GM21447 (cell line): ENCODE data around the gene DMD.
"Not testable (repeated sequence)": the region's sequence is repeated elsewhere in the genome, so short reads cannot be mapped to it uniquely, and the experiment has no call there.

ENCODE experiments used
- ATAC-seq: cut with Tn5 transposase; IDR thresholded peaks from one replicate; pipeline ENCODE4 v1.9.1; 2021; ENCODE audit not compliant: unreplicated experiment

DMD gene

GRCh38 chrX:31653422-31653821 lies 1557.9 kb downstream of the DMD start:
- ATAC-seq = no peak

- ATAC-seq = no peak
Observed at GRCh38 chrX:31652650-31653049, 1558.7 kb downstream of the DMD start.

DNA sequence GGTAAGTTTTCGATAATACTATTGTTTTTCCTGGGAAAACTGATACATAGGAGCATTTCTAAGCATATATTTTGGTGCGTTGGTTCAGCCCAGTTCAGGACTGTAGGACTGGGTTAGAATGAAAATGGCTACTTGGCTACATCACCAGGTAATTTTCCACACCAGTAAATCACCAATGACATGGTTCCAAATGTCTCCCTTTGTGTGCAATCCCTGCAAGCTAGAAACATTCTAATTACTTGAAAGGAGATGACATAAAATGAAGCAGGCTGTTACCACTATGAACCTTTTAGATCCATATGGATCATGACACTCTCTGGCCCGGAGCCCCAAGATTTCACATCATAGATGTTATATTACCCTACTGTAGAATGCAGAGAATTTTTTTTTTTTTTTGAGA lies 1562.1 kb downstream of the DMD start:
- no peak for ATAC-seq

DNA sequence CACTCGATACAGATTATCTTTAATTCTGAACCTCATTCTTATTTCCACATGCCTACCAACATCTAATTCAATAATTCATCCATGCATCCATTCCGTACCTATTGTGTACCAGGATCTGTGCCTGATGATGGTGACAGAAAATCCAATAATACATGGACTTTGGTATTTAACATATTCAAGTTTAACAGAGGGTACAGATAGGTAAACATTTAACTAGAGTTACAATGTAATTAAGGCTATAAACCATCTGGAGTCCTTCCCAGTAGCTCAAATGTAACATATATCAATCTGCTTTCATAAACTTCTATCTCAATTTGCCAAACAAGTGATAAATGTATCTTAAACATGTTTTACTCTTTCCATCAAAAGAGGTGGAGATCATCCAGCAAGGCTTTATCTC lies 1578.0 kb downstream of the DMD start:
- no peak for ATAC-seq

DNA sequence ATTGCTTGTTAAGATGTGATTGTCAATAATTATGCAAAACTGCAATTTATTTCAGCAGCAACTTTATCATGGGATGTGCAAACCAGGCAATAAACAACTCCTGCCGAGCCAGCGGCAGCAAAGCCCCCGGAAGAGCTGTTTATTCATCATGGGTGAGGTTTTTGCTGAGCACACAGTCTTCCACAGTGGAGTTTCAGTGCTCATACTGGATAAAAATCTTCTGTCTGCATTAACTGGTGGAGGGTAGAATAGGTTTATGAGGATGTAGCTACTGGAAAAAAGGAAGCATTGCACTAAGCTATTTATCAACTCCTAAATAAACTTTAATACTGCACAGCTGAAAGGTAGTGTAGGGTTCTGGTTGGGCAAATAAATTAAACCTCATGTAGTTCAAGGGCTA lies 1582.2 kb downstream of the DMD start:
- ATAC-seq = no peak

- no peak for ATAC-seq
Observed at GRCh38 chrX:31609130-31609529, 1602.2 kb downstream of the DMD start.

DNA sequence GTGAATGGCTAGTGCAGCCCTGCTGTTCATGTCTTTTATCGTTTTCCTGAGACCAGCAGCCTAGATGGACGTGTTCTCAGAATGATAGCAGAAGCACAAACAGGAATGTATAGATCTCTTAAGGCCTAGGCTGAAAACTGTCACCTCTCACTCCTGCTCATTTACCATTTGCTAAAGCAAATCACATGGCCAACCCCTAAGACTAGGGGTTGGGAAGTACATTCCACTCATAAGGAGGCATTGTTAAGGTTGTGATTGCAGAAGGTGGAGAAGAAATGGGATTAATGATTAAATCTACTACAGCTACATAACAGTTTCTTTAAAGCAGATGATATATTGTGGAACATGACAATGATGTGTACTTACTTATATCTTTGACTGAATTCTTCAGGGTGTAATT lies 1602.7 kb downstream of the DMD start:
- ATAC-seq = no peak

DNA sequence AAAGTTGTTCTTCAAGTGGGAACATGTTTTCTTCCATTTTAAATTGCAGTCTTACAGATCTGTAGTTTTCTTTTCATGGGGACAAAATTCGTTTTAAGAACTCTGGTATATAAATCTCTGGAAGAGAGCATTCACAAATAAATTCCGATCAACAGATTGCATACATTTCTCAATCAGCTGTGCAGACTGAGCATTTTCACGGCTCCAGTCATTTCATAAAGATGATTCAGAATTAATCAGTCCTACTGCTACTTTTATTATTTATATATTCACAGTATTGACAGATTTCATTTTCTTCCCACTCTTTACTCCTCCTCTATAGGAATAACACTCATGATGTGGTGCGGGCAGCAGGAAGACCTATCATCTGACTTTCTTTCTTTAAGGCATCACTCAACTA lies 1604.6 kb downstream of the DMD start:
- no peak for ATAC-seq

GRCh38 chrX:31604629-31605221 lies 1606.6 kb downstream of the DMD start:
- no peak for ATAC-seq

DNA sequence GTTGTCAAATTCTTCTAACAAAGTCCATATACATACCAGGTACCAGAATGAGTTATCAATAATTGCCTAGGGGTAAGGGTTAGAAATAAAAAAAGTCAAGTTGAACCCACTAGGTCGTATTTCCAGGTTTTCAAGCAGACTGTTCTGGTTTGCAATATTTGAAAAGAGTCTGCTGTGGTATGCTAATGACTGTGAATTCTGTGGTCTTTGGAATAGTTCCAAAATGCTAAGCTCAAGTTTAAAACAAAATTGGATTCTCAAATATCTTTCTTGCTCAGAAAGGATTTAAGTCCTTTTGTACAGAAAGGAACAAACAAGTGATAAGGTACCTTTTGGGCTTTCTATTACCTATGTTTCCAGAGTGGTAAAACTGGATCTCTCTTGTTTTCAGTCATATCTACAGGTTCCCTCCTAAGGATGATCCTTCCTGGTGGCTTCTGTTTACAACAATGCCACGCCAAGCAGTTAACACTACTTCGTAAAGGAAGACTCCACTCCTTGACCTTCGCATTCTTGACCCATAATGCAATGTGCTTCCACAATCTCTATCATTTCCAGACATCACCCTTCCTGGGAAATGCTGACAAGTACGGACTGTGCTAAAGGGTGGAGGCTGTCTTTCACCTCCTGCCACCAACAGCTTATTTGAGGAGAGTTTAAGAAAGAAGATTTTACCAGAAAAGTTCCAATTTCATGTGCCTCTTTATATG lies 1607.8 kb downstream of the DMD start:
- ATAC-seq = no peak

- no peak for ATAC-seq
Observed at GRCh38 chrX:31600823-31601222, 1610.5 kb downstream of the DMD start.

GRCh38 chrX:31593353-31593752 lies 1618.0 kb downstream of the DMD start:
- ATAC-seq = no peak

DNA sequence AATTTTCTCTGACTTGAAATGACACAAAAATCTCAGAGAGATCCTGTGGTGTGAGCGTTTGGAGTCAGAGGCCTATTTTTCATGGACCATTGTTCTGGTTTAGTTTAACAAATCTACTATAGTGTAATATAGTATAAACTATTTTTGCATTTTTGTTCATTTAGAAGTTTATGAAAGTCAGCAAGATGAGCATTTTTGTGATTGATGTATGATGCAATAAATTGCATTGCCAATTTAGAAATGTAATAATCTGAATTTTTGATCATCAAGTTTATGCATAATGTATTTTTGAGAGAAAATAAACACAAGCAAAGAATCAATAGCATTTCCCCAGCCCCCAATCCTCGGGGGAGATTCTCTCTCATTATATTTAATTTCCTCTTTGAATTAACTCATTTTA lies 1620.0 kb downstream of the DMD start:
- ATAC-seq = no peak

DNA sequence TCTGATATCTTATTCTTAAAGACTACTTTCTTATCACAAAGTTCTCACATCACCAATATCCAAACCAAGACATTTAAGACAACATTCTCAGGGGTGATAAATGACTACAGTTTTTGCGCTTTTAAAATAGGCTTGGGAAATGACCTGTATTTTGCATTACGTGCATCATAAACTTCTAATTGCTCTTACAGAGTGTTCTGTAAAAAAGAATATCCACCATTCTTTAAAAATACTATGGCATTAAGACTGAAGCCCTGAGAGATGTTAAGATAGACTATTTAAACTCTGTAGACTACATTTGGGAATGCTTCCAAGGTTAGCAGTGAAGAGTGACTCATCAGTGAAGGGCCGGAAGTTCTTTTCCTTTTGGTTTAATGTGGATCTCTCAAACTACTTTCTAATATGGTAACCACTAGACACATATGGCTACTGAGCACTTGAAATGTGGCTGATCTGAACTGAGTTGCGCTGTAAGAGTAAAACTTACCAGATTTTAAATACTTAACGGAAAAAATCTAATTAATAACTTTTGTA lies 1620.7 kb downstream of the DMD start:
- ATAC-seq = no peak

DNA sequence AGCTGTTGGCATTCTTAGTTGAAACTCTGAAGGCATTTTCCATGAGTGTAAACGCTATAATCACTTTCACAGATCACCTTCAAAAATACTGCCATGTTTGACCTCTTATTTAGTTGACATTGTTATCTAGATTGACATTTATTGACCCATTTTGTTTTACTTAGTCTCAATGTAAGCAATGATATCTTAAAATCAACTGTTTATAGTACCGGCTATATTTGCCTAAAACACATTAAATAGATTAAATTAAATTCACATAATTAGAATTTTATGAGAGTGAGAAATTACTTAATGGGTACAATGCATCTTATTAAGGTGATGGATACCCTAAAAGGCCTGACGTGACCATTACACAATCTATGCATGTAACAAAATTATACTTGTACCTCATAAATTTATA lies 1621.8 kb downstream of the DMD start:
- ATAC-seq = no peak

- no peak for ATAC-seq
Observed at GRCh38 chrX:31588355-31588754, 1623.0 kb downstream of the DMD start.

DNA sequence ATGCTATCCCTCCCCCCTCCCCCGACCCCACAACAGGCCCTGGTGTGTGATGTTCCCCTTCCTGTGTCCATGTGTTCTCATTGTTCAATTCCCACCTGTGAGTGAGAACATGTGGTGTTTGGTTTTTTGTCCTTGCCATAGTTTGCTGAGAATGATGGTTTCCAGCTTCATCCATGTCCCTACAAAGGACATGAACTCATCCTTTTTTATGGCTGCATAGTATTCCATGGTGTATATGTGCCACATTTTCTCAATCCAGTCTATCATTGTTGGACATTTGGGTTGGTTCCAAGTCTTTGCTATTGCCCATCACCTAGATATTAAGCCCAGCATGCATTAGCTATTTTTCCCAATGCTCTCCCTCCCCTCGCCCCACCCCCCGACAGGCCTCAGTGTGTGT lies 1627.5 kb downstream of the DMD start:
- ATAC-seq = not testable (repeated sequence)

DNA sequence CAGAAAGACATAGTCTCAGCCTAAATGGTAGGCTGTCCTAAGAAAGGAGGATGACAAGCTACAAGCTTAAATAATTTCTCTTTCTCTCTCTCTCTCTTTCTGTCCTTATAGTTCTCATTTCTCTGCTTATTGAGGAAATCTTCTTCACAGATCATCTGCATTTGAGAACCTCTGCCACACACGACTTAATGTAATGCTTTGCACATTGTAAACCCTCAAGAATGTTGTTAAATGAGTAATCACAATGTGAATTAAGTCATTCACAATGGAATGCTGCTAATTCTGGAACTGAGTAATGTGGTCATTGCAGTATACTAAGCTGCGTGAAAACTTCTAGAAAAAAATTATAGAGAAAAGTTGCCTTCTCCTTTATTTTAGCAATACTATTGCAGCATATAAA lies 1630.6 kb downstream of the DMD start:
- no peak for ATAC-seq

DNA sequence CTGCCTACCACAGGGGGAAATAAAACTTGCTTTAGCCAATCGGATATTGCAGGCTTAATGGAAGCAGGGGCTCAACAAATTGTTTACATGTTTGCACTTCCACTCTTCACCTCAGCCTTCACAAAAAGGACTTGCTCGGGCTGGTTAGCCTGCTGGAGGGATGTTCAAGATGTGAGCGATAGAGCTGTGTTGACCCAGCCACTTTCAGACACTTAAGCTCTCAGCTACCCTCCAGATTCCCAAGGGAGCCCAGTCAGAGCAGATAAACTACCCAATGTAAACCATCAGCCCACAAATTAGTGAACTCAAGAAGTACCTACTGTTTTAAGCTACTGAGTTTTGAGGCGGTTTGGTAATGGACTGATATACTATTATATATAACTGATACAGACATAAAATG lies 1631.1 kb downstream of the DMD start:
- ATAC-seq = no peak

GRCh38 chrX:31572360-31572759 lies 1639.0 kb downstream of the DMD start:
- no peak for ATAC-seq

DNA sequence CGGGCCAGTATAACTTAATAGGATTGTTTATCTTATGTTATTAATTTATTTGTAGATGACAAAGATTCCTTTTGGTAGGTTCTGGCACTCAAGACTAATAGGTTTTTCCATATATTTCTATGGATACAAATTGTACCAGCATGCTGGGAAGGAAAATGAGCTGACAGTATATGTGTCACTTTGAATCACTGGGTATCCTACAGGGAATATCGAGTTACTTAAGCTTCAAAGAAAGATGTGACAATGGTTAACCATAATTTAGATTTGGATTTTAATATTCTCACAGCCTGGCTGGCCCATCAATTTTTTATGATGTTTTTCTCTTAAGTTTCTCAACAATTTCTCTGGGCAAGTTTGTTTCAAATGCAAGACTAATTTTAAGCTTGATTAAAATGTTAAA lies 1640.7 kb downstream of the DMD start:
- no peak for ATAC-seq

GRCh38 chrX:31563792-31564191 lies 1647.6 kb downstream of the DMD start:
- ATAC-seq = no peak

GRCh38 chrX:31555506-31555905 lies 1655.8 kb downstream of the DMD start:
- no peak for ATAC-seq
